ENCODE measurements around the gene EVC2.

Gene EVC2

DNA sequence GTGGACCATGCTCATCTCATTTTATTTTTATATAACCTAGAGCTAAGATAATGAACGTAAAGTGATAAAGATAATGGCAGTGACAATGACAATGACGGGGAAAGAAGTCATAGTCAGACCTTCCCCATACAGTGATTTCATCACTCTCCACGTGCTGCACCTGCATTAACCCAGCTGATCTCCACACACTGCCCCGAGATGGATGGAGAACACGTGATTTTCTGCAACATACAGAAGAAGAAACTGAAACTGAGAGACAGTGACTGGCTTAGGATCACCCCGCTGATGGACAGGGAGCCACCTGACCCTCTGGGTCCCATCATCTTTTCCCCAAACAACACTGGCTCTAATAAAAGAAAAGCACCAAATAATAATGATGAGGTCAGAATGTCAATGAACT is 22.0 kb downstream of the EVC2 start:
- no peak overlapping the region for H2AFZ ChIP-seq (ENCODE audit: low read length)
- no peaks in the 10 kb centered on the region for H3F3A ChIP-seq (ENCODE audit: insufficient read depth, low read length)
- H3K79me2 ChIP-seq (ENCODE audit: low read length), result peaks cover 4% of the 10 kb centered on the region
- H3K9me3 ChIP-seq (replicated peaks; ENCODE audit: insufficient read depth, low read length), result no peaks in the 10 kb centered on the region
- peak; percentile 93 for DNase-seq
- H3K9me2 ChIP-seq (replicated peaks; ENCODE audit: insufficient read depth, low read length), result no peaks in the 10 kb centered on the region
- TF ChIP-seq EZH2phosphoT487 (IDR thresholded peaks at IDR 0.05; ENCODE audit: low read length) (no peak), EZH2 (optimal IDR thresholded peaks at IDR 0.05; ENCODE audit: low read depth, low read length) (no peak)
- TF ChIP-seq, protein P1, sequence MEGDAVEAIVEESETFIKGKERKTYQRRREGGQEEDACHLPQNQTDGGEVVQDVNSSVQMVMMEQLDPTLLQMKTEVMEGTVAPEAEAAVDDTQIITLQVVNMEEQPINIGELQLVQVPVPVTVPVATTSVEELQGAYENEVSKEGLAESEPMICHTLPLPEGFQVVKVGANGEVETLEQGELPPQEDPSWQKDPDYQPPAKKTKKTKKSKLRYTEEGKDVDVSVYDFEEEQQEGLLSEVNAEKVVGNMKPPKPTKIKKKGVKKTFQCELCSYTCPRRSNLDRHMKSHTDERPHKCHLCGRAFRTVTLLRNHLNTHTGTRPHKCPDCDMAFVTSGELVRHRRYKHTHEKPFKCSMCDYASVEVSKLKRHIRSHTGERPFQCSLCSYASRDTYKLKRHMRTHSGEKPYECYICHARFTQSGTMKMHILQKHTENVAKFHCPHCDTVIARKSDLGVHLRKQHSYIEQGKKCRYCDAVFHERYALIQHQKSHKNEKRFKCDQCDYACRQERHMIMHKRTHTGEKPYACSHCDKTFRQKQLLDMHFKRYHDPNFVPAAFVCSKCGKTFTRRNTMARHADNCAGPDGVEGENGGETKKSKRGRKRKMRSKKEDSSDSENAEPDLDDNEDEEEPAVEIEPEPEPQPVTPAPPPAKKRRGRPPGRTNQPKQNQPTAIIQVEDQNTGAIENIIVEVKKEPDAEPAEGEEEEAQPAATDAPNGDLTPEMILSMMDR (IDR thresholded peaks at IDR 0.05; ENCODE audit: low read length), result no peak
- H3K4me1 ChIP-seq (ENCODE audit: low read length), result peaks cover 5% of the 10 kb centered on the region
- H3K27me3 ChIP-seq (replicated peaks; ENCODE audit: insufficient read depth, low read length), result no peaks in the 10 kb centered on the region
- peak overlapping the region; percentile 15; the same call in 1 of the 2 replicates for H3K4me2 ChIP-seq (ENCODE audit: low read depth, low read length)
- no peaks in the 10 kb centered on the region for H4K20me1 ChIP-seq (ENCODE audit: insufficient read depth, low read length)
- H3K4me3 ChIP-seq (ENCODE audit: low read length), result no peak overlapping the region
- H3K9ac ChIP-seq (ENCODE audit: low read length), result no peak overlapping the region
- peak overlapping the region; percentile 52; the same call in 1 of the 2 replicates for H3K27ac ChIP-seq (ENCODE audit: low read length)
- H3K36me3 ChIP-seq (replicated peaks; ENCODE audit: insufficient read depth, low read length), result peaks cover 14% of the 10 kb centered on the region; the same call in 1 of the 2 replicates

DNA sequence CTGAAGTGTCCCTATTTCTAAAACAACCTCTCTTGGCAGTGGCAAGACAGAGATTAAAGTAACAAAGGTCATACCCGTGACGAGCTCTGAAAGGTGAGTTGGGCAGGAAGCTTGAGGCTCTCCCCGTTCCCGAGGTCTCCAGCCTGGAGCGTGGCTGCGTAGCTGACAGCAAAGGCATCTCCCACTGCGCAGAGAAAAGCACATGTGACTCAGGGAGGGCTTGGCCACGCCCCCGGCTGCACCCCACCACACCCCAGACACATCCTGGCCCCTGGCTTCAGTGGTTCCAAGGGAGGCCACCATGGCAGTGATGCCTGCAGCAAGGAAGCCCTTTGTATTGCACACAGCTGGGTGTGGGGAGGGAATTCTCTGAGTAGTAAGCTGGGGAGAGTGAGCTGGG is 23.1 kb downstream of the EVC2 start:
- H3K27me3 ChIP-seq (replicated peaks; ENCODE audit: insufficient read depth, low read length), result no peaks in the 10 kb centered on the region
- H3K4me2 ChIP-seq (ENCODE audit: low read depth, low read length), result no peak overlapping the region
- H4K20me1 ChIP-seq (ENCODE audit: insufficient read depth, low read length), result no peaks in the 10 kb centered on the region
- H3K9ac ChIP-seq (ENCODE audit: low read length), result no peak overlapping the region
- no peak overlapping the region for H3K4me3 ChIP-seq (ENCODE audit: low read length)
- no peak for DNase-seq
- no peak overlapping the region for H3K27ac ChIP-seq (ENCODE audit: low read length)
- TF ChIP-seq EZH2phosphoT487 (IDR thresholded peaks at IDR 0.05; ENCODE audit: low read length) (no peak), EZH2 (optimal IDR thresholded peaks at IDR 0.05; ENCODE audit: low read depth, low read length) (no peak)
- TF ChIP-seq, protein P1 (IDR thresholded peaks at IDR 0.05; ENCODE audit: low read length), result no peak
- peaks cover 4% of the 10 kb centered on the region for H3K79me2 ChIP-seq (ENCODE audit: low read length)
- no peaks in the 10 kb centered on the region for H3K9me3 ChIP-seq (replicated peaks; ENCODE audit: insufficient read depth, low read length)
- no peak overlapping the region for H2AFZ ChIP-seq (ENCODE audit: low read length)
- H3K36me3 ChIP-seq (replicated peaks; ENCODE audit: insufficient read depth, low read length), result peaks cover 20% of the 10 kb centered on the region; the same call in 1 of the 2 replicates
- no peaks in the 10 kb centered on the region for H3F3A ChIP-seq (ENCODE audit: insufficient read depth, low read length)
- no peaks in the 10 kb centered on the region for H3K9me2 ChIP-seq (replicated peaks; ENCODE audit: insufficient read depth, low read length)
- H3K4me1 ChIP-seq (ENCODE audit: low read length), result peaks cover 5% of the 10 kb centered on the region

DNA sequence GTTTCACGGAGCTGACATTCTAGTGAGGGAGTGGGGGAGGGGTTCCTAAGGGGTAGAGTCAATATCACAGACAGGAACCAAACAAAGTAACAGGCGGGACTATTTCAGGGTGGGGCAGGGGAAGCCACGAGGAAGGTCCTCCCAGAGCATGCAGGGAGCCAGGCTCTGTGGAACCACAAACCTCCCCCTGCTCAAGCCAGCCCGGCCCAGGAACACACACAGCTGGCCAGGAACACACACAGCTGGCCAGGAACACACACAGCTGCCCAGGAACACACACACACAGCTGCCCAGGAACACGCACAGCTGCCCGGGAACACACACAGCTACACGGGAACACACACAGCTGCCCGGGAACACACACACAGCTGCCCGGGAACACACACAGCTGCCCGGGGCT is 24.8 kb downstream of the EVC2 start:
- H3K4me3 ChIP-seq (ENCODE audit: low read length), result no peak overlapping the region
- no peak overlapping the region for H3K27ac ChIP-seq (ENCODE audit: low read length)
- H3K9me3 ChIP-seq (replicated peaks; ENCODE audit: insufficient read depth, low read length), result no peaks in the 10 kb centered on the region

More for the DNA sequence above, 24.8 kb downstream of the EVC2 start:
- Histone ChIP-seq H2AFZ (ENCODE audit: low read length) (no peak overlapping the region), H3K36me3 (replicated peaks; ENCODE audit: insufficient read depth, low read length) (peaks cover 20% of the 10 kb centered on the region; the same call in 1 of the 2 replicates), H3K4me2 (ENCODE audit: low read depth, low read length) (no peak overlapping the region), H4K20me1 (ENCODE audit: insufficient read depth, low read length) (no peaks in the 10 kb centered on the region), H3K9me2 (replicated peaks; ENCODE audit: insufficient read depth, low read length) (no peaks in the 10 kb centered on the region), H3K27me3 (replicated peaks; ENCODE audit: insufficient read depth, low read length) (no peaks in the 10 kb centered on the region), H3K79me2 (ENCODE audit: low read length) (peaks cover 4% of the 10 kb centered on the region), H3K4me1 (ENCODE audit: low read length) (peaks cover 5% of the 10 kb centered on the region), H3F3A (ENCODE audit: insufficient read depth, low read length) (no peaks in the 10 kb centered on the region), H3K9ac (ENCODE audit: low read length) (no peak overlapping the region)
- no peak for TF ChIP-seq EZH2phosphoT487 (IDR thresholded peaks at IDR 0.05; ENCODE audit: low read length)
- TF ChIP-seq, protein P1 (IDR thresholded peaks at IDR 0.05; ENCODE audit: low read length), result no peak
- no peak for TF ChIP-seq EZH2 (optimal IDR thresholded peaks at IDR 0.05; ENCODE audit: low read depth, low read length)
- no peak for DNase-seq

All from MM.1S (cell line).